Fibroblast of gingiva (primary cell): ENCODE results near the gene SFPQ.
"Not testable (repeated sequence)": the region's sequence is repeated elsewhere in the genome, so short reads cannot be mapped to it uniquely, and the experiment has no call there.

Experiments
- DNase-seq: peaks from one replicate; pipeline ENCODE4 v3.0.0-alpha.2; 2011; ENCODE audit warnings: low read depth

The SFPQ gene, protein sequence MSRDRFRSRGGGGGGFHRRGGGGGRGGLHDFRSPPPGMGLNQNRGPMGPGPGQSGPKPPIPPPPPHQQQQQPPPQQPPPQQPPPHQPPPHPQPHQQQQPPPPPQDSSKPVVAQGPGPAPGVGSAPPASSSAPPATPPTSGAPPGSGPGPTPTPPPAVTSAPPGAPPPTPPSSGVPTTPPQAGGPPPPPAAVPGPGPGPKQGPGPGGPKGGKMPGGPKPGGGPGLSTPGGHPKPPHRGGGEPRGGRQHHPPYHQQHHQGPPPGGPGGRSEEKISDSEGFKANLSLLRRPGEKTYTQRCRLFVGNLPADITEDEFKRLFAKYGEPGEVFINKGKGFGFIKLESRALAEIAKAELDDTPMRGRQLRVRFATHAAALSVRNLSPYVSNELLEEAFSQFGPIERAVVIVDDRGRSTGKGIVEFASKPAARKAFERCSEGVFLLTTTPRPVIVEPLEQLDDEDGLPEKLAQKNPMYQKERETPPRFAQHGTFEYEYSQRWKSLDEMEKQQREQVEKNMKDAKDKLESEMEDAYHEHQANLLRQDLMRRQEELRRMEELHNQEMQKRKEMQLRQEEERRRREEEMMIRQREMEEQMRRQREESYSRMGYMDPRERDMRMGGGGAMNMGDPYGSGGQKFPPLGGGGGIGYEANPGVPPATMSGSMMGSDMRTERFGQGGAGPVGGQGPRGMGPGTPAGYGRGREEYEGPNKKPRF

DNA sequence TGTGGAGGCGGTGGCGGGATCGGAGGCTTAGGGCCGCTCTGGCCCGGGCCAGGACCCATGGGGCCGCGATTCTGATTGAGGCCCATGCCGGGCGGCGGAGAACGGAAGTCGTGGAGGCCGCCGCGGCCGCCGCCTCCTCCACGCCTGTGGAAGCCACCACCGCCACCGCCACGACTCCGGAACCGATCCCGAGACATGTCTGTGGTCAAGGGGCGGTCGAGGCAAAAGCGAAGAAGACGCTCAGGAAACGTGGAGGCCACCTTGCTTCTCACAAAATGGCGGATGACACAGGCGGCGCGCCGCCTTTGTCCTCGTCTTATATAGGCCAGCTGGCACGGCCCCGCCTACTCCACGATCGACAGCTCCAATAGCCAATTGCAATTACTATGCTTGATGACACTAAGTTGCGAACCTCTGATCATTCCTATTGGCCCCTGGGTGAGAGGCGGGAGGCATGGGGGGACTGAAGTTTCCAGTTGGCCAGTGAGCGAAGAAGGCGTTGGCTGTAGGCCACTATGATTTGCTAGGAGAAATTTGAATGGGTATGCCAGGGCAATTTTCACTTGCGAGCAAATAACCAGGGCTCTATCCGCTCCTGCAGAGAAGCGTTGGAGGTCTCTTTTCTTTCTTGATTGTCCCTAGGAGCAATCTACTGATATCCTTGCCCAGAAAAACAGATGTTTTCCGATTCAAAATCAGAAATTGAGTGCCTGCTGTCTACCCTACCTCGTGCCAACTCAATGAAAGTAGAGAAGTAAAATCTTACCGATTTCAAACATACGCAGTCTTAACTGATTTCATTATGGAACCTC lies at the start of gene SFPQ:
SFPQ (minus strand) TSS at position 293 of the 812 bp plus-strand sequence; CDS start at position 197, 96 bp downstream.
- peak; percentile 99 for DNase-seq

DNA sequence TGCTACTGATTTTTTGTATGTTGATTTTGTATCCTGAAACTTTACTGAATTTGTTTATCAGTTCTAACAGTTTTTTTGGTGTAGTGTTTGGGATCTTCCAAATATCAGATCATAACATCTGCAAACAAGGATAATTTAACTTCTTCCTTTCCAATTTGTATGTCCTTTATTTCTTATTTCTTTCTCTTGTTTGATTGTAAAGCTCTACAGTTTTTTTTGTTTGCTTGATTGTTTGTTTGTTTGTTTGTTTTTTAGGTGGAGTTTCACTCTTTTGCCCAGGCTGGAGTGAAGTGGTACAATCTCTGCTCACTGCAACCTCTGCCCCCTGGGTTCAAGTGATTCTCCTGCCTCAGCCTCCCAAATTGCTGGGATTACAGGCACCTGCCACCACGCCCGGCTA lies 43.8 kb upstream of the SFPQ start:
- not testable (repeated sequence) for DNase-seq

DNA sequence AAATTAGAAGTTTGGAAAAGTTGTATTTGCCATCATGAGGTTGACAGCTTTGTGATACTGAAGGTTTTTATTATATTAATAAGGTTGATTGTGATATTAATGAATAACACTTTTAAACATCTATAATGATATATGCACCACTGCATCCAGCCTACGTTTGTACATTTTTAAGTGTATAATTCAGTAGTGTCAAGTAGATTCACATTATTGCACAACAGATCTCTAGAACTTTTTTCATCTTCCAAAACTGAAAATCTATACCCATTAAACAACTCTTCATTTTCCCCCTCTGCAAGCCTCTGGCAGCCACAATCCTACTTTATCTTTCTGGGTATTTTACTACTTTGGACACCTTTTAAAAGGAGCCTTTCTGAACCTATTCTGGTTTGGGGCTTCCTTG lies 38.3 kb upstream of the SFPQ start:
- DNase-seq: no peak

DNA sequence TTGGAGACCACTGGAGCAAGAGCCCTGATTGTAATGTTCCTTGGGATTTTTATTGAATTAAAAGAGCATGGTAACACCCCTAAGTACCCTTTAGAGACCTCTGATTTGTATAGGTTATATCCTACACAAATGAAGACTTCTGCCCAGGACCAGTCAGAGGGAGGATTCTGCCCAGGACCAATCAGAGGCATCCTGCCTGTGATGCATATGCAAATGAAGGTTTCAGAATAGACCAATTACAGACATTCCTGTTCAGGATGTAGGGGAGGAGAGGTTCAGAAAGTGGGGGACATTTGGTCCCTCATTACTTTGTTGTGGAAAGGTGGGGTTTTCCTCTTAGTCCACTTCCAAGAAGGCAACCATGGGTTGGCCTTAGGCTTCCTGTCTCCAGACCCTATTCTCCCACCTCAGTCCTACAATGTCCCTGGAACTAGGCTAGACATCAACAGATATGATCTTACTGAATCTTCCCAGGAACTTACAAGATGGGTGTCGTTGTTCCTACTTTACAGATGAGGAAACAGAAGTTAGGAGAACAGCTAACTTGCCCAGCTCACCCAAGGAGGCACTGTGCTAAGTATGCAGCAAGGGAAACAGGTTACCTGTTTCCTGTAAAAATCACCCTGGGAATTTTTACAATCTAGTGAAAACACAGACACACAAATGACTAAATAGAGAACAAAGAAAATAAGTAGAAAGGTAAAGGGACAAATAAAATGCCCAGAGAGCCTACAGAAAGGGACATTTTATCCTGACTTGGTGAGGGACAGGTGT lies 36.8 kb upstream of the SFPQ start:
- no peak for DNase-seq

DNA sequence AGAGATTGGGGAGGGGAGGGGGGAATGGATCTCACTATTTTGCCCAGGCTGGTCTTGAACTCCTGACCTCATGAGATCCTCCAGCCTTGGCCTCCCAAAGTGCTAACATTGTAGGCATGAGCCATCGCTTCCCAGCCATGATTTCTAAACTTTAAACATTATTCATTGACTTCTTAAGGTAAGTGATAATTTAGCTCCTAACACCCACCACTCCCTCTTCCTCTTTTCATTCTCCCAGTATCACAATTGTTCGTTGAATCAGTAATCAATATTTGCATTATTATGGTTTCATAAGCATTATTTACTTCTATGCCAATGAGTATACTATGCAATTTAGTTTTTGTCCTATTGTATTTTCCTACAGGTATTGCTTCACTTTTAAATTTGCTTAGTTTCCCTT lies 33.6 kb upstream of the SFPQ start:
- DNase-seq: no peak

DNA sequence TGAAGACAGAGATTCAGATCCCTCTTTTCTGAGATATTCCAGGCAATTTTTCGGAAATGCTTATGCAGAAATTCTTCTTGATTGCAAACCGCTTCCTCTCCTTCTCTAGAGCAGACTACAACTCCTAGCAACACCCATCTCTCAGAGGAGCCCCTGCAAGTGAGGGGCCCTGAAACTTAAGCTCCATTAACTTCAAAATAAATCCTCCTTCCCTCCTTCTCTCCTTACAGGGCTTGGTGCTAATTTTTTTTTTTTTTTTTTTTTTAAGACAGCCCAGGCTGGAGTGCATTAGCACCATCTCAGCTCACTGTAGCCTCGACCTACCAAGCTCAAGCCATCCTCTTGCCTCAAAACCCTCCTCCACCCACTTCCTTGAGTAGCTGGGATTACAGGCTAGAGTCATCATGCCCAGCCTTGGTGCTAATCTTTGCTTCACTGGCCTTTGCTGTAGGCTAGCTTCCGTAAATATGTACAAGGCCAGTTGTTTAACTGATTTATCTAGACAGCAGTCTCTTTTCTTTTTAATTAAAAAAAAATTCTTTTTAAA lies 30.2 kb upstream of the SFPQ start:
- no peak for DNase-seq

DNA sequence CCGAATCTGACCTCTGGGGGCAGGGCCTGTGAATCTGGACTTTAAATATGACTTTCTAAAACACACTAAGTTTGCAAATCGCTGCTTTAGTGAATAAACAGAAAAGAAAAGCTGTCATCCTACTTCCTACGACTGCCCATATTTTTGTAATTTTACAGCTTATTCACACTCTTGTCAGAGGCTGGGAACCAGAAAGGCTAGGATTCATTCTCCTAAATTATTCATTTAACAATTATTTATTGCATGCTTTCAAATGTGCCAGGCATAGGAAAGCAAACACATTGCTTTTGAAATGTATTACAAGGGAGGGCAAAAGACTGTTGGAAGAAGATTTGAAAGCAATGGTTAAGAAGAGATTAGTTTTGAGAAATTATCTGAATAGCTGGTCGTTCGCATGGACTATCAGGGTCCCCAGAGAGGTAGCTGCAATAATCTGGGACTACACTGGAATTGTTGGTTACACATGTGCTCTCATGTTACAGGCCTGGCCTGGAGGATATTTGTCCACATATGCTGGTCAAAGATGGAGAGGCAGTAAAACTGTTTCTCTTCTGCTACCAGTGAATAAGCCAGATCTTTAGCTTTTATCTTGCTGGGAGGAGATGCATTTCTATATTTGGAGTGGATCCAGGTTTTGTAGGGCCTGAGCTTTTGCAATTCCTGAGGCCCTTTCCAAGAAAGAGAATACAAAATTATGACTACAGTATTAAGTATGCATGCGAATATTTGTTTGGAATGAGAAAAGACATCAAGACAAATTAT lies 29.6 kb upstream of the SFPQ start:
- peak; percentile 90 for DNase-seq

DNA sequence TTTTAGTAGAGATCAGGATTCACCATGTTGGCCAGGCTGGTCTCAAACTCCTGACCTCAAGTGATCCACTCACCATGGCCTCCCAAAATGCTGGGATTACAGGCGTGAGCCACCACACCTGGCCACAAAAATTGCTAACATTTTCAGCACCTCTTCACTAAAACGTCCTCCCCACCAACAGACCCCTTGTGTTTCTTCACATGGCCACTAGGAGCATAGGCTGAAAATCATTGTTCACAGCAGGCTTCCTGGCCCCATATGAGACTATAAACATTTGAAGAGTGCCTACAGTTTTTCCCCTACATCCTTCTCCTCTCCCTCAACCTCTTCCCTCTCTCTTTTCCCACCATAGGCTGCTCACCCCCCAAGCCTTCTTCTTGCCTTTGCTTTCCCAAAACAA lies 28.0 kb upstream of the SFPQ start:
- no peak for DNase-seq

DNA sequence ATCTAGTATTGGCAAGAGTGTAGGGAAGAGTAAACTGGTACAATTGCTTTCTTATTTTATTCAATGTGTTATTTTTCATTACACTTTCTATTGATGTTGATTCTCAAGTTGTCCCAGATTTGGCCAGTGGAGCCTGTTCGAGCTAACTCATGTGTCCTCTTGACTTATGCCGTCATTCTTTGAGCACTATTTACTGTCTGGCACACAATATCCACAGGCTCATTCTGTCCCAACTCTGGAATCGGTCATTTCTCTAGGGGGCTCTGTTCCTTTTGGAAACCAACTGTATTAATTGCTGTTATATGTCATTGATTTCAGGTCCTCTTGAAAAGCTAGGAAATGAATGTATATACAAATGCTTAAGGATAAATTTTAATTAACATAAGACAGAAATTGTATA lies 22.4 kb upstream of the SFPQ start:
- DNase-seq: no peak

DNA sequence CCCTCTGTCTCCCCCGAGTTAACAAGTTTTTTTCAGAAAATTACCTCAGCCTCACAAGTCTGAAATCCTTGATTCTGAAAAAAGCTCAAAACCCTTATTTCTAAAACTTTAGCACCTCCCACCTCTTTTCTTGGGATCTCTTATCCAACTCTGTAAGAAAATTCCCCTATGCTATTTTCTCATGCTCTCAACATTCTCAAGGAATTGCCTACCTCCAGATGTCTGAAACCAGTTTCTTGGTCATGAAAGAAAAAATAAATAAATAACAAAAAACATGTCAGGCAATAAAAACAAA lies 18.1 kb upstream of the SFPQ start:
- DNase-seq: no peak

DNA sequence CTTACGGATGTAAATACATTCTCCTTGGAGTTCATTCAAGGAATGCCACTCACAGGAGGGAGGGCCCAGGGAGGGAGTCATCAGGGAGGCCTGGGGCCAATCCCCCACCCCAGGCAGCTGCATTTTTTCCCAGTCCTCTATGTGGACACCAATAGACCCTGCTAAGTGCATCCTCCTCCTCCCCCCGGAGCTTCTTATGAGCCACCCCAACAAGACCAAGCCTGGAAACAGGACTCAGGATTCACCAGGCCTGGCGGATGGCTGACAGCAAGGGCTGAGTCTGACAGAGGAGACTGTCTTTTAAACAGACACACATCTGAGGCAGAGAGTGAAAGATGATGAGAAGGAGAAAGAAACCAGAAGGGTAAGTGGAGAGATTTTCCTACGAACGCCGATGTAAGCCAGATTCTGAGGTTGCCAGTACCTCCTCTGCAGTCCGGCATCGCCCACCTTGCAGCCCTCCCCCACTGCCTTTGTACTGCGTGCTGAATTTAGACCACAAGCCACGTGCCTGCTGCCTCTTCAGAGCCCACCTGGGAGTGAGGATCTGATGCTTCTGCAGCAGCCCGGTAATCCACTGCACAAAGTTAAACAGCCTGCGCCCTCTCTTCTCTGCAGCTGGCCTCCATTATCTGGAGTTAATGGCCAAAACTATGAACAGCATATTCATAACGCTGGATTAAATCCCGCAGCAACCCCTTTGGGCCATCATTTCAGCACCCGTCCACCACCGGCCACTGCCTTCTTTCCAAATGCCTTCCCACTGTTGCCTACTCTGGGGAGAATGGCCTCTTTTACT lies 17.6 kb upstream of the SFPQ start:
- peak; percentile 16 for DNase-seq

DNA sequence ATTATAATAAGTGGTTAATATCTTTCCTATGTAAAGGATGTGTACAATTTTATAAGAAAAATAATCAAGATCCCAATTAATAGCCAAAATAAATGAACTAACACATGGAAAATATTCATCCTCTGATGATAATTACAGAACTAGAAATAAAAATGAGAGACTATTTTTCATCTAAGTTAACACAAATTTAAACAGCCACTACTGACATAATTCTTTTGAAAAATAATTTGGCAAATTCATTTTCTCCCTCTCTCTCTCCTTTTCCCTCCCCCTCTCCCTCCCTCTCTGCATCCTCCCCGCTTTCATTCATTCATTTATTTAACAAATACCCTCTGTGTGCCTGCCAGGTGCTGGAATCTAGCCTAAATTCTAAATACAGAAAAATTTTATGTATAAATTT lies 10.3 kb upstream of the SFPQ start:
- no peak for DNase-seq

DNA sequence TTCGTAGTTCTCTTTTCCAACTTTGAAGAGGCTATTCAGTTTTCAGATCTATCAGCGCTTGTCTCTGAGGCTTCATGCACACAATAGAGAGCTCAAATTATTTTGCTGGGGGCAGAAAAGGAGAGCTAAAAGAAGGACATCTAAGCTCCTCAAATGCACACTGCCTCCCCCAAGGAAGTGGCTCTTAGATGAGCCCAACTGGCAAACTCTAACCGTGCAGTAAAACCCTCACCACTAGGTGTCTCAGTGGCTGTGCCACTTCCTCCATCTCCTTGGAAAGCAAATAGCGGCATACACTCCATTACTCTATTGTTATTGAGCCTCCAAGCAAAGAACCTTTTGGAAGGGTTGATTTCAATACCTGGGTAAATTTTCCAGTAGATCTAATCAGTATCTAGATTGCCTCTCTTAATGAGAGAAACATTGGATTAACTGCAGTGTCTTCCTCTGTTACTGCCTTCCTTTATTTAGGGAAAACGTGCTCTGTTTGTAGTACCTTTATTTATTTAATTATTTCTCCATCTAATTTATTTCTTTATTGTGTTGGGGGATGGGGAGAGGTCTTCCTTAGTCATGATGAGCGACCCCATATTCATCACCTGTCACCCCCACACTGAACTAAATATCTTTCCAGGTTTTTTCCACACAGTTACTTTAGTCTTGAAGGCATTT lies 9.2 kb upstream of the SFPQ start:
- peak; percentile 67 for DNase-seq

DNA sequence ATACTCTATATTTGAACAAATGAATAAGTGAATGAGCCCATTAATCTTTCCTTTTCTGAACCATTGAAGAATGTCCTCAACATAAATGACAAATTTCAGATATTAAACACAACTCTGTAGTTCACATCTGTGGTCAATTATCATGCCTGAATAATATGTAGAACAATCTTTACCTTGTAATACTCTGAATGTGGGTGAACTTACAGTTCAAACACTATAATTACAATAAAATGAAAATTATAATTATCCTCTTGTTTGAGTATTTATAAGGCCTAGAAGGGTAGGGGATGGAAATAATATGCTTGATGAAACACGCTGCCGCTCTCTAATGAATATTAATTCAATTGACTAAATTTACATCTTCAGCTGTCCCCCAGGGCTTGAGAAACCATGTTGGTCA lies 8.7 kb upstream of the SFPQ start:
- no peak for DNase-seq

DNA sequence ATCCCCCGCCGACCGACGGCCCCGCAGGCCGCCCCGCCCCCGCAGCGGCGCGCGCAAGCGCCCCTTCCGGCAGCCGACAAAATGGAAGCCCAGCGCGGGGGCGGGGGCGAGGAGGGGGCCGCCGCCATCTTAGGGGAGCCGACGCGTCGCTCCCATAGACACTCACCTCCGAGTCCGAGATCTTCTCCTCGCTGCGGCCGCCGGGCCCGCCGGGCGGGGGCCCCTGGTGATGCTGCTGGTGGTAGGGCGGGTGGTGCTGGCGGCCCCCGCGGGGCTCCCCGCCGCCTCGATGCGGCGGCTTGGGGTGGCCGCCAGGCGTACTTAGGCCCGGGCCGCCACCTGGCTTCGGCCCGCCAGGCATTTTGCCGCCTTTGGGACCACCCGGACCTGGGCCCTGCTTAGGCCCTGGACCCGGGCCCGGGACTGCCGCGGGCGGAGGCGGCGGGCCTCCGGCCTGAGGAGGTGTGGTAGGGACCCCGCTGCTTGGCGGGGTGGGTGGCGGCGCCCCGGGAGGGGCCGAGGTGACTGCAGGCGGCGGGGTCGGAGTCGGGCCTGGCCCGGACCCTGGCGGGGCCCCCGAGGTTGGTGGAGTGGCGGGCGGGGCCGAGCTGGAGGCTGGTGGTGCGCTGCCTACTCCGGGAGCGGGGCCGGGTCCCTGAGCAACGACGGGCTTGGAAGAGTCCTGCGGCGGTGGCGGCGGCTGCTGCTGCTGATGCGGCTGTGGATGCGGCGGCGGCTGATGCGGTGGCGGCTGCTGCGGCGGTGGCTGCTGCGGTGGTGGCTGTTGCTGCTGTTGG lies 691 bp downstream of the SFPQ start:
- DNase-seq: peak; percentile 71

DNA sequence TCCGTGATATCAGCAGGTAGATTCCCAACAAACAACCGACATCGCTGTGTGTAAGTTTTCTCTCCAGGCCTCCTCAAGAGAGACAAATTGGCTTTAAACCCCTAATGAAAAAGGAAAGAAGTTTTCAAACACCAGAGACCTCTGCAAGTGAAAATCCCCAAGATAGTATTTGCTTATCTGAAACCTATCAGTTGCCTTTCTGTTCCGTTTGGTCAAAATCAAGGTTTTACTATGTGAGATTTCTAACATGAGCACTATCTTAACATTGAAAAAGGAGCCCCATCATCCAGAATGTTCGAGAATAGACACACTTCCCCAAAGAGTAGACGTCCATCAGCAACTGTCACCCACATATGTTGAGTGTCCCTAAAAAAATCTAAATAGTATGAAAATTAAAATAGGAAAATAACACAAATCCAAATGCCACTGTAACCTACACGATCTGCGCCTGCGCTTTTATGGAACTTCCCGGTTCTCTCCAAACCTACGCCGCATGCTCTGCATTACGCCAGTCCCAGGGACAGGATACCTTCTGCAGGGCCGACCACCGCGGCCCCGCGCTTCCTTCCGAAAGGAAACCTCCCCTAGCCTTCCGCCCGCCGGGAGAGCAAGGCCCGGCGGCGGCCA lies 1.4 kb downstream of the SFPQ start:
- DNase-seq: no peak

DNA sequence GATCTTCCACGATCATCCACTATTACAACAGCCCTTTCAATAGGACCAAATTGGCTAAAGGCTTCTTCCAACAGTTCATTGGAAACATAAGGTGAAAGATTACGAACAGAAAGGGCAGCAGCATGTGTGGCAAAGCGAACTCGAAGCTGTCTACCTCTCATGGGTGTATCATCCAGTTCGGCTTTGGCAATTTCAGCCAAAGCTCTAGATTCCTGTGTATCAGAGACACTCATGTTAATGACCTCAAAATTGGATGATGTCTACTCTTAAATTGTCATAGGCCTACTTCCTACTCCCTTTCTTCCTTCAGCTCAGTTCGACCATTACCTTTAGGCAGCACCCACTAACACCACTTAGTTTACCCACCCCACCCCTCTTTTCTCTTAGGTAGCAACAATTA lies 2.2 kb downstream of the SFPQ start:
- peak; percentile 10 for DNase-seq
